Measurements from ENCODE around the gene DPEP2. TPM values are rescaled to one million over a fixed set of nuclear protein-coding genes. Genes with fewer than 3 reads are reported as not detected.

The DPEP2 gene
- total and polyA plus RNA-seq, 2 of the 13 experiments (the other 11 are each of a cell fraction or from before 2014, with no cell fraction given): 0.18 TPM; not detected in 1

- TF ChIP-seq MXD1 (CRISPR knock-in tag; IDR thresholded peaks at IDR 0.05) (0 out of 2 replicates have a peak, but pooled peaks have one; percentile 58), ZNF432 (CRISPR knock-in tag; IDR thresholded peaks at IDR 0.05; ENCODE audit: borderline replicate concordance) (0 out of 2 replicates have a peak, but pooled peaks have one; percentile 31), TBL1XR1 (IDR thresholded peaks at IDR 0.05; ENCODE audit: borderline replicate concordance, low read length, partially characterized antibody) (no peak), ARID3A (IDR thresholded peaks at IDR 0.05; ENCODE audit: low read depth, low read length) (no peak), ZNF543 (CRISPR knock-in tag; IDR thresholded peaks at IDR 0.05) (peak; percentile 4; the same call in 1 of the 2 replicates), ONECUT2 (CRISPR knock-in tag; IDR thresholded peaks at IDR 0.05) (no peak), HES4 (CRISPR knock-in tag; IDR thresholded peaks at IDR 0.05; ENCODE audit: borderline replicate concordance) (0 out of 2 replicates have a peak, but pooled peaks have one; percentile 10), NFRKB (IDR thresholded peaks at IDR 0.05) (no peak), ZNF75D (CRISPR knock-in tag; IDR thresholded peaks at IDR 0.05; ENCODE audit: borderline replicate concordance) (no peak), ZNF441 (CRISPR knock-in tag; IDR thresholded peaks at IDR 0.05; ENCODE audit: borderline replicate concordance) (0 out of 2 replicates have a peak, but pooled peaks have one; percentile 22), NCOR1 (IDR thresholded peaks at IDR 0.05; ENCODE audit: borderline replicate concordance, low read length) (no peak), SALL2 (CRISPR knock-in tag; IDR thresholded peaks at IDR 0.05) (peak; percentile 65), HHEX (CRISPR knock-in tag; IDR thresholded peaks at IDR 0.05) (0 out of 2 replicates have a peak, but pooled peaks have one; percentile 28), ZNF558 (CRISPR knock-in tag; IDR thresholded peaks at IDR 0.05; ENCODE audit: borderline replicate concordance) (no peak), ZNF160 (CRISPR knock-in tag; IDR thresholded peaks at IDR 0.05) (no peak), EED (CRISPR knock-in tag; IDR thresholded peaks at IDR 0.05) (no peak), NR0B2 (CRISPR knock-in tag; IDR thresholded peaks at IDR 0.05) (no peak; the same call in 1 of the 2 replicates), PCBP2 (optimal IDR thresholded peaks at IDR 0.05; ENCODE audit: low read depth, low read length, poor library complexity, severe bottlenecking) (no peak), ARNT2 (CRISPR knock-in tag; IDR thresholded peaks at IDR 0.05; ENCODE audit: low read depth) (0 out of 2 replicates have a peak, but pooled peaks have one; percentile 36)
These were observed 57.6 kb downstream of the DPEP2 start (continued) for GRCh38 chr16:67941469-67942199.

All from HepG2 (cell line).